DOHH2 (cell line): Measurements from ENCODE around the gene APBB3.

ENCODE experiments used
- CTCF ChIP-seq: fragments of 200-600 bp; sonication (generic); IDR thresholded peaks from one replicate; pipeline ENCODE4 v1.5.1; 2014; ENCODE audit warnings: antibody characterized with exemption, mild to moderate bottlenecking, low read depth, low read length; ENCODE audit not compliant: poor library complexity, severe bottlenecking
- EZH2phosphoT487 ChIP-seq: fragments of 200-600 bp; sonication (generic); IDR thresholded peaks from 2 replicates; pipeline ENCODE4 v1.6.1; 2017; ENCODE audit warnings: borderline replicate concordance, mild to moderate bottlenecking, antibody characterized with exemption, low read length, moderate library complexity, mixed read lengths

DNA sequence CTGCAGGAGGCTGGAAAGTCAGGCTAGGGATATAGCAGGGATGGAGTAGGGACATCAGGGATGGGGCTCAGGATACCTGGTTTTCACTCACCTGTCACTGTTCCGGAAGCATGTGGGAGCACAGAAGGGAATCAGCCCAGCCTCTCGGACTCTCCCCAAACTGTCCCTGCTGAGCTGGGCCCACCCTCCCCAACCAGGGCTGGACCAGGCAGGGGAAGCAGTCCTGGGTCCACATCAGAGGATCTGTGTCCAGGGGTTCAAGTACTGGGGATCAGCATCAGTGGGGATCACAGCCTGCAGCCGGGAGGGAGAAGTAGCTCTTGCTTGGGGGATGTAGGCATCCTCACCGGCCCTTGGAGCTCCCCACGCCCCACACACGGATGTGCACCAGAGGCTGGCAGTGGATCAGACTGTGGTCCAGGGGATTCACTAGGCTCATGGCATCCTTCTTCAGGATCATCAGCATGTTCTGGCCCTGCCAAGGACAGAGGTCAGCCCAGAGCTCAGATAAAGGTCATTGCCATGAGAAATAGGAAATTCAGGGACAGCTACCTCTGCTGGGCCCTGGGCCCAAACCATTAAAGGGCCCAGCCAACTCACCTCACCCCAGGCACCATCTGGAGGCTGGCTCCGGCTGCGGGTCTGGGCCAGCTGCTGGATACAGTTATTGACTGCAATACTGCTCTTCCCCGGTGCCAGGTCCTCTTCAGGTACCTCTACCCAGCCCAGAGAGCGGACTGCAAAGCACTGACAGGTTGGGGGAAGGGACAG lies 2.5 kb downstream of the APBB3 start:
- no peak for TF ChIP-seq CTCF
- TF ChIP-seq EZH2phosphoT487: no peak
